Gastroesophageal sphincter (tissue), 4 donors: ENCODE measurements around the gene FMN2. TPM values are rescaled to one million over a fixed set of nuclear protein-coding genes. Genes with fewer than 3 reads are reported as not detected.

Experiments used
- ATAC-seq: fragments of 150-250 bp; one replicate; pipeline ENCODE4 v1.9.1; 2016; ENCODE audit warnings: mild to moderate bottlenecking, moderate library complexity
- H3K27ac ChIP-seq, 4 donors: fragments of 200-600 bp; sonication (generic) in 3 of 4; 1 replicate in 3 of 4; 2 replicates in 1 of 4; pipeline ENCODE4 v1.5.1; 2016 to 2019
- H3K27me3 ChIP-seq: fragments of 200-600 bp; sonication (generic); one replicate; pipeline ENCODE4 v1.5.1; 2019
- H3K36me3 ChIP-seq, 2 donors: fragments of 200-600 bp; sonication (generic); one replicate each; pipeline ENCODE4 v1.5.1; 2019; ENCODE audit warnings: control low read depth in 1 of 2
- H3K4me1 ChIP-seq, 3 donors: fragments of 200-600 bp; sonication (generic); 1 replicate in 2 of 3; 2 replicates in 1 of 3; pipeline ENCODE4 v1.5.1; 2016 to 2019; ENCODE audit warnings: control low read depth in 2 of 3
- H3K4me3 ChIP-seq, 2 donors: fragments of 200-600 bp; sonication (generic); one replicate each; pipeline ENCODE4 v1.5.1; 2019; ENCODE audit warnings: mild to moderate bottlenecking in 1 of 2, moderate library complexity in 1 of 2
- H3K9me3 ChIP-seq, 3 donors: fragments of 200-600 bp; sonication (generic); one replicate each; pipeline ENCODE4 v1.5.1; 2017 to 2019; ENCODE audit warnings: control low read depth in 2 of 3
- CTCF ChIP-seq, 4 experiments: fragments of 200-600 bp in 2 of 4; fragments of 450-650 bp in 2 of 4; sonication (generic) in 1 of 4; IDR thresholded peaks; one replicate each; pipeline ENCODE4 v1.5.1; 2017 to 2019; ENCODE audit warnings: antibody characterized with exemption in 4 of 4, mild to moderate bottlenecking in 2 of 4, moderate library complexity in 2 of 4
- EP300 ChIP-seq: sonication (generic); formaldehyde crosslinking; IDR thresholded peaks from one replicate; pipeline ENCODE4 v1.6.1; 2017; ENCODE audit warnings: antibody characterized with exemption, mild to moderate bottlenecking
- POLR2A ChIP-seq, 2 donors: fragments of 450-650 bp; IDR thresholded peaks; one replicate each; pipeline ENCODE4 v1.6.1; 2017; ENCODE audit warnings: antibody characterized with exemption in 2 of 2, mild to moderate bottlenecking in 2 of 2, moderate library complexity in 1 of 2
- POLR2AphosphoS5 ChIP-seq: sonication (generic); formaldehyde crosslinking; IDR thresholded peaks from one replicate; pipeline ENCODE4 v1.6.1; 2017; ENCODE audit warnings: antibody characterized with exemption
- WGBS, 2 donors: methylation state at CpG; one replicate each; pipeline ENCODE4 v1.1.5; 2018; ENCODE audit warnings: low coverage in 1 of 2; 5-methylcytosine and 5-hydroxymethylcytosine counted together
- total RNA-seq, 4 donors: library from RNA; depleted of rRNA; stranded (reverse); fragments of >200 nt; gene quantifications; one replicate each; pipeline ENCODE4 v1.1.0, GENCODE V29; 2016

FMN2 gene
- total RNA-seq, 4 donors from 2014 or later = 0.27 to 8.6 (median 2.7) TPM

- Histone ChIP-seq H3K9me3 (no peaks in the 10 kb centered on the region), H3K36me3 (no peaks in the 10 kb centered on the region), H3K27me3 (no peaks in the 10 kb centered on the region), H3K27ac (no peak overlapping the region), H3K4me1 (no peaks in the 10 kb centered on the region), H3K4me3 (no peak overlapping the region)
- no peak for TF ChIP-seq EP300
- no peak for TF ChIP-seq POLR2A (IDR thresholded peaks at IDR 0.05)
- no peak for TF ChIP-seq CTCF (IDR thresholded peaks at IDR 0.05)
- TF ChIP-seq POLR2AphosphoS5 = no peak
- ATAC-seq = no peak
- WGBS, 2 donors = 62 to 80% methylated on average over 6 to 7 of the region's 7 CpGs
These were observed 377.0 kb downstream of the FMN2 start for GRCh38 chr1:240468656-240469055.

GRCh38 chr1:240474133-240474614, 382.5 kb downstream of the FMN2 start:
- whole genome bisulfite sequencing, 2 donors = 79 to 83% methylated on average over 5 of the region's 5 CpGs
- H3K9me3 ChIP-seq = no peaks in the 10 kb centered on the region
- H3K4me1 ChIP-seq = no peaks in the 10 kb centered on the region
- ATAC-seq = no peak
- no peak overlapping the region for H3K27ac ChIP-seq
- no peaks in the 10 kb centered on the region for H3K36me3 ChIP-seq
- H3K27me3 ChIP-seq = no peaks in the 10 kb centered on the region
- no peak overlapping the region for H3K4me3 ChIP-seq
- no peak for TF ChIP-seq CTCF (IDR thresholded peaks at IDR 0.05)
- TF ChIP-seq POLR2A (IDR thresholded peaks at IDR 0.05) = no peak
- TF ChIP-seq EP300 = no peak
- no peak for TF ChIP-seq POLR2AphosphoS5

GRCh38 chr1:240475832-240476231, 384.1 kb downstream of the FMN2 start:
- Histone ChIP-seq H3K27me3 (no peaks in the 10 kb centered on the region), H3K27ac (no peak overlapping the region), H3K9me3 (no peaks in the 10 kb centered on the region), H3K4me3 (no peak overlapping the region), H3K4me1 (no peaks in the 10 kb centered on the region), H3K36me3 (no peaks in the 10 kb centered on the region)
- no peak for ATAC-seq
- 81 to 100% methylated on average over 3 to 4 of the region's 4 CpGs for WGBS, 2 donors
- no peak for TF ChIP-seq POLR2A (IDR thresholded peaks at IDR 0.05)
- TF ChIP-seq CTCF (IDR thresholded peaks at IDR 0.05) = no peak
- no peak for TF ChIP-seq POLR2AphosphoS5
- no peak for TF ChIP-seq EP300

- H3K9me3 ChIP-seq = no peaks in the 10 kb centered on the region
- H3K4me1 ChIP-seq = no peaks in the 10 kb centered on the region
- no peaks in the 10 kb centered on the region for H3K36me3 ChIP-seq
- ATAC-seq = no peak
- TF ChIP-seq EP300 (no peak), POLR2A (IDR thresholded peaks at IDR 0.05) (no peak), POLR2AphosphoS5 (no peak), CTCF (IDR thresholded peaks at IDR 0.05) (no peak)
- WGBS, 2 donors = 76 to 82% methylated on average over 6 of the region's 6 CpGs
- H3K4me3 ChIP-seq = no peak overlapping the region
- no peak overlapping the region for H3K27ac ChIP-seq
- H3K27me3 ChIP-seq = no peaks in the 10 kb centered on the region
These were observed 386.9 kb downstream of the FMN2 start for GRCh38 chr1:240478536-240478935.

- WGBS, 2 donors = 84 to 85% methylated on average over 5 to 6 of the region's 6 CpGs
- Histone ChIP-seq H3K4me1 (no peaks in the 10 kb centered on the region), H3K36me3 (no peaks in the 10 kb centered on the region), H3K4me3 (no peak overlapping the region), H3K9me3 (no peaks in the 10 kb centered on the region), H3K27me3 (no peaks in the 10 kb centered on the region), H3K27ac (no peak overlapping the region)
- ATAC-seq = no peak
- TF ChIP-seq POLR2AphosphoS5 (no peak), CTCF (IDR thresholded peaks at IDR 0.05) (no peak), POLR2A (IDR thresholded peaks at IDR 0.05) (no peak), EP300 (no peak)
These were observed 393.2 kb downstream of the FMN2 start for GRCh38 chr1:240484804-240485443.
